Daoy (cell line): ENCODE measurements around the gene SENP8. TPM values are rescaled to one million over a fixed set of nuclear protein-coding genes. Genes with fewer than 3 reads are reported as not detected.
"Not testable (repeated sequence)": the region's sequence is repeated elsewhere in the genome, so short reads cannot be mapped to it uniquely, and the experiment has no call there.

Experiments used
- DNase-seq: peaks from one replicate; pipeline ENCODE4 v3.0.0-alpha.2; 2015; ENCODE audit warnings: low read depth
- total RNA-seq: library from RNA; depleted of rRNA; stranded (reverse); fragments of >200 nt; shearing (Covaris generic); gene quantifications from 2 replicates; pipeline ENCODE4 v1.2.3, GENCODE V29; 2014; rRNA removed

SENP8 gene
- 0.24 and 1.7 TPM in 2 replicates for total RNA-seq

DNA sequence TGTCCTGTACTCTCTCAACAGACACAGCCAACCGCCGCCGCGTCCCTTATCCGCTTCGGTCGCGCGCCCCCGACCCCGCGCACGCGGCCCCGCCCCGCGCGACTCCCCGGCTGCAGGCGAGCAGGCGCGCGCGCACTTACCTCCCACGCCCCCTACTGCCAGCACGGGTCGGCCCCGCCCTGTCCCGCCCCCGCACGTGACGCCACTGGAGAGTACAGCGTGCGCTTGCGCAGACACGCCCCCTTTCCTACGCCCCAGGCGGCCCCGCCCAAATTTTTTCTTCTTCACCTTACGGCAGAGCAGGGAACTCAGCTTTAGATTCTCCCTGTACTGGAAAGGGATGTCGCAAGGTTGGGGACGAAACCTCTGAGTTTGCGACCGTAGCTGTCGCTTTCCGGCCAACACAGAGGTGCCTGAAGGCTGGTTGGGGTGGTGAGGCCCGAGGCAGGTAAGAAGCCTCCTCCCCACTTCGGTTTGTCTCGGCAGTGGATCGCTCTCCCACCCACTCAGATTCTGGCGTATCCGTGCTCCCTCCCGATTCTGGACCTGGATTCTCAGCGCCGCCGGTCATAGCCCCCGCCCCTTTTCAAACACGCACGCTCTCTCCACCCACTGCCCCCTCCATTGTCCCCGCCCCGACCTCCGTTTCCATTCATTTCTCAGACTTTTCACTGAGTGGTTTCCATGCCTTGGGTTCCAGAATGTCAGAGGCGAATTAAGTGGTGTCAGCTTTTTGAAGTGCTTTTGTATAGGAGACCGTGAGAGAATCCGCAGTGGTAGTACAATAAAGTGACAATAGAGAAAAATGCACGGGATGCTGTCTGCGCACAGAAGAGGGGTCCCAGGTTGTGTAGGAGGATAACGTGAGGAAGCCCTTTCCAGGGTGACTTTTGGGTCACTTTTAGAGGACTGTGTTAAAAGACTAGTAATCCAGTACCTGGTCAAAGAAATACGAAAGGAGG, at the start of gene SENP8, which contains the start of gene MYO9A:
Gene SENP8, plus strand, starts transcription at position 387 of the 962 bp plus-strand sequence. CDS start 21,221 bp downstream, outside the sequence.
Gene MYO9A, minus strand, starts transcription at position 134 of the 962 bp plus-strand sequence. CDS start 71,587 bp downstream, outside the sequence.
- DNase-seq = peak; percentile 98

DNA sequence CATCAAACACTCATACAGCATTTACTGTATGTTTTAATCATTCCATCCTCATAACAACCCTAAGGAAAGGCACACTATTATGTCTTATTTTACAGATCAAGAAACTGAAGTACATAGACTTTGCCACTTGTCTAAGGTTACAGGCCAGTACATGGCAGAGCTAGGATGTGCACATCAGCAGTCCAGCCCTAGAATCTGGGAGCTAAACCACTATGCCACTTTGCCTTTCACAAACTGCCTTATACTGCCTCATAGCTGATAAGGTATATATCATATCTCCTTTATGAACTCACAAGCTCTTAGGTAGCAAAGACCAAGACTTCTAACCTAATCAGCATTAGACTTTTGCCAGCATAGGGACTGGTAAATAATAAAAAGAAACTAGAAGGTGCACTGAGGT, 49.3 kb upstream of the SENP8 start:
- DNase-seq = no peak

DNA sequence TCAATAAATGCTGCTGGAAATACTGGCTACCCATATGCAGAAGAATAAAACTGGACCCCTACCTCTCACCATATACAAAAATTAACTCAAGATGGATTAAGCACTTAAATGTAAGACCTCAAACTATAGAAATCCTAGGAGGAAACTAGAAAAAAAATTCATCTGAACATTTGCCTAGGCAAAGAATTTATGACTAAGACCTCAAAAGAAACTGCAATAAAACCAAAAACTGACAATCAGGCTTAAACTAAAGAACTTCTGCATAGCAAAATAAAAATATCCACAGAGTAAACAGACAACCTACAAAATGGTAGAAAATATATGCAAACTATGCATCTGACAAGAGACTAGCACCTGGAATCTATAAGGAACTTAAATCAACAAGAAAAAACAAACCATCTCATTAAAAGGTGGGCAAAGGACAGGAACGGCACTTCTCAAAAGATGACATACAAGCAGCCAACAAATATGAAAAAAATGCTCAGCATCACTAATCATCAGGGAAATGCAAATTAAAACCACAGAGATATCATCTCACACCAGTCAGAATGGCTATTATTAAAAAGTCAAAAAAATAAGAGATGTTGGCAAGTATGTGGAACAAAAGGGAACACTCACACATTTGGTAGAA, 47.3 kb upstream of the SENP8 start:
- no peak for DNase-seq

DNA sequence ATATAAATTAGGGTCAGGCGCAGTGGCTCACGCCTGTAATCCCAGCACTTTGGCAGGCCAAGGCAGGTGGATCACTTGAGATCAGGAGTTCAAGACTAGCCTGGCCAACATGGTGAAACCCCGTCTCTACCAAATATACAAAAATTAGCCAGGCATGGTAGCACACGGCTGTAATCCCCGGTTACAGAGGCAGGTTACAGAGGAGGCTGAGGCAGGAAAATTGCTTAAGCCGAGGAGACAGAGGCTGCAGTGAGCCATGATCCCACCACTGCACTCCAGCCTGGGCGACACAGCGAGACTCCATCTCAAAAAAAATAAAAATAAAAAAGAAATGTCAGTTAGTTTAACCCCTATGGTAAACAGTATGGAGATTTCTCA, 46.8 kb upstream of the SENP8 start:
- not testable (repeated sequence) for DNase-seq

DNA sequence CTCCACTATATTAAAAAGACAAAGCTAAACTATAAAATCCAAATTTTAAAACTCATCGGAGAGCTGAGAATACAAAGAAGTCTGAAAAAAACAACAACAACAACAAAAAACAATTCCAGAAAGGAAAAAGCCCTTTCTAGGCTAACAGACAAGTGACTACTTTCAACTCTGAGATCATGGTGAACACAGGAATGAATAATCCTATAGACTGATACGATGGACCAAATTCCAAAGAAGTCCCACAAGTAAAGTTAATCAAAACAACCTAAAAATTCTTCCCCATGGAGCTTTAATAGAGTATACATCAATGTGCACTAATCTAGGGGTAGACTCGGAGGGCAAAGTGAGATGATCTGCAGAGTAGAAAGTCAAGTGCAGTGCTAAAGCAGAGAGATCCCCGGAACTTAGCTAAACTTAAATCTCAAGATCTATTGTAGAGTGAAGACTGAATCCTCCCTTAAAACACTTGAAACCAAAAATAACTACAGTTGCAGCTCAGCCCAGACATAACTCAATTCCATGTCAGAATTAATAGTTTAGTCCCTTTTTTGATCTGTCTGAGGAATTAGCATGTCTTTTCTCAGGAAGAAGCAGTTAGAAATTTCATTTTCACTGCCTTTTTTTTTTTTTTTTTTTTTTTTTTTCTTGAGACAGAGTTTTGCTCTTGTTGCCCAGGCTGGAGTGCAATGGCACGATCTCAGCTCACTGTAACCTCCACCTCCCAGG, 43.7 kb upstream of the SENP8 start:
- DNase-seq = no peak

DNA sequence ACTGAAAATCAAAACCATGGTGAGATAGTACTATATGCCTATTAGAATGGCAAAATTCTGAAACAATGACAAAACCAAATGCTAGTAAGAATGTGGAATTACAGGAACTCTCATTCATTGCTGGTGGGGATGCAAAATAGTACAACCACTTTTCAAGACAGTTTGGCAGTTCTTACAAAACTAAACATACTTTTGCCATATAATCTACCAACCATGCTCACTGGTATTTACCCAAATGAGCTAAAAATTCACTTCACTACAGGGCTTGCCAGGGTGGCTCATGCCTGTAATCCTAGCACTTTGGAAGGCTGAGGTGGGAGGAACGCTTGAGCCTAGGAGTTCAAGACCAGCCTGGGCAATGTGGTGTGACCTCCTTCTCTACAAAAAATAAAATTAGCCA, 40.3 kb upstream of the SENP8 start:
- DNase-seq = no peak

- no peak for DNase-seq
These were observed 39.3 kb upstream of the SENP8 start for GRCh38 chr15:72078887-72079286.

DNA sequence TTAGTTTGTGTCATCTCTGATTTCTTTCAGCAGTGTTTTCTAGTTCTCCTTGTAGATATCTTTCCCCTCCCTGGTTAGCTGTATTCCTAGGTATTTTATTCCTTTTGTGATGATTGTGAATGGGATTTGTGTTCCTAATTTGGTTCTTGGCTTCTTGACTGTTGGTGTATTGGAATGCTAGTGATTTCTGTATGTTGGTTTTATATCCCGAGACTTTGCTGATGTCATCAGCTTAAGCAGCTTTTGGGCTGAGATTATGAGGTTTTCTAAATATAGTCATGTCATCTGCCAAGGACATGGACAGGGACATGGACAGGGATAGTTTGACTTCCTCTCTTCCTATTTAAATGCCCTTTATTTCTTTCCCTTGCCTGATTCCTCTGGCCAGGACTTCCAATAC, 36.0 kb upstream of the SENP8 start:
- no peak for DNase-seq

GRCh38 chr15:72086010-72086697, 32.0 kb upstream of the SENP8 start:
- no peak for DNase-seq

GRCh38 chr15:72086920-72087648, 31.1 kb upstream of the SENP8 start:
- DNase-seq = no peak

- no peak for DNase-seq
These were observed 26.2 kb upstream of the SENP8 start for GRCh38 chr15:72092006-72092405.

DNA sequence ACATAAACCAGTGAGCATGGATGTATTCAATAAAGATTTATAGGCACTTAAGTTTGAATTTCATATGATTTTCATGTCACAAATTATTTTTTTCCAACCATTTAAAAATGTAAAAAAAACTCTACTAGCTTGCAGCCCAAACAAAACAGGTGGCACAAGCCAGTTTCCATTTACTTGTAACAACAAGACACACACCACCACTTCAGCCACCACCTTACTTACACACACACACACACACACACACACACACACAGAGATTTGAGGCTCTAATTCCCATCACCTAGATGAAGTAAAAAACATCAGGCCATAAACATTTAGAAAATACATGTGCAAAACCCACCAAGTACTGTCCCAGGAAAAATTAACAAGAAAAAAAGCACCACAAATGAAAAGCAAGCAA, 25.5 kb upstream of the SENP8 start:
- DNase-seq = no peak

DNA sequence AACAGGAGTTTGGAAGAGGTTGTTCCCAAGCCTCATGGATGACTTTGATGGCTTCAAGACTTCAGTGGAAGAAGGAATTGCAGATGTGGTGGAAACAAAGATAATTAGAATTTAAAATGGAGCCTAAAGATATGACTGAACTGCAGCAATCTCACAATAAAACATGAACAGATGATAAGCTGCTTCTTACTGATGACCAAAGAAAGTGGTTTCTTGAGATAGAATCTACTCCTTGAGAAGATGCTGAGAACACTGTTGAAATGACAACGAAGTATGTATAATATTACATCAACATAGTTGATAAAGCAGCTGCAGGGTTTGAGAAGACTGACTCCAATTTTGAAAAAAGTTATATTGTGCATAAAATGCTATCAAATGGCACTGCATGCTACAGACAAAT, 21.4 kb upstream of the SENP8 start:
- no peak for DNase-seq

- no peak for DNase-seq
These were observed 20.2 kb upstream of the SENP8 start for GRCh38 chr15:72098040-72098439.

- no peak for DNase-seq
These were observed 19.0 kb upstream of the SENP8 start for GRCh38 chr15:72099155-72099554.

GRCh38 chr15:72100551-72100950, 17.7 kb upstream of the SENP8 start:
- DNase-seq = not testable (repeated sequence)

DNA sequence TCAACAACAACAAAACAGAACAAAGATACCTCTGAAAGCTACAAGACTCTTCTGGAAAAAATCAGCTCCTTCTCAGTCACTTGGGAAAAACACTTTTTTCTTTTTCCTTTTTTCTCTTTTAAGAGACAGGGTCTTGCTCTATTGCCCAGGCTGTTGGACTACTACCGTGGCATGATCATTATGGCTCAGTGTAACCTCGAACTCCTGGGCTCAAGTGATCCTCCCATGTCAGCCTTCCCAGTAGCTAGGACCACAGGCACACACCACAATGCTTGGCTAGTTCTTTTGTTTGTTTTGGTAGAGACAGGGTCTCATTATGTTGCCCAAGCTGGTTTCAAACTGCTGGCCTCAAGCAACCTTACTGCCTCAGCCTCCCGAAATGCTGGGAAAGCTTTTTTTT, 13.1 kb upstream of the SENP8 start:
- no peak for DNase-seq

DNA sequence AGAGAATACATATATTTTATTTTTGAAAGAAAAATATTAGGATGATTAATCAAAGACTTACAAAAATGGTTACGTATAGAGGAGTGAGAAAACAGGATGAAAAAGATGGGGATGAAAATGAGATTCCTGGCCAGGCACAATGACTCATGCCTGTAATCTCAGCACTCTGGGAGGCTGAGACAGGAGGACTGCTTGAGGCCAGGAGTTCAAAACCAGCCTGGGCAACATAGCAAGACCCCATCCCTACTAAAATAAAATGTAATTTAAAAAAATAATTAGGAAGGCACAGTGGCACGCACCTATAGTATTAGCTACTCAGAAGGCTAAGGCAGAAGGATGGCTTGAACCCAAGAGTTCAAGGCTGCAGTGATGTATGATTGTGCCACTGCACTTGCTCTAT, 12.1 kb upstream of the SENP8 start:
- DNase-seq = no peak

- no peak for DNase-seq
These were observed 7.8 kb upstream of the SENP8 start for GRCh38 chr15:72110355-72110754.

DNA sequence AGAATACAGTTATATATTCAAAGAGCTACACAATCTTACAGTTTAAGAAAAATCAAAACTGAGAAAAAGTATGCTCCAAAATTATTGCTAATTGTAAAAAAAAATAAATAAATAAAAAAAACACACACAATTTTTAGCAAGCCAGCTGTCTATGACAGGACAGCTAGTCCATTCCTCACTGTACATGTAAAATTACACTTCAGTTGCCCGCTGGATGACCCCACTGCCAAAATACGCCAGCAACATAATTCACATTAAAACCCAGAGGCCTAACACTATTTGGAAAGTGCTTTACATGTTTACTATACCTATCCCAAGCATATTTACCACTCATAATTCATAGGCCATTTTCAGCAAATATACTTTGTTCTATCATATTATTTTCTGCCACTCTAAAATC, 6.1 kb upstream of the SENP8 start:
- no peak for DNase-seq

GRCh38 chr15:72112805-72113204, 5.4 kb upstream of the SENP8 start:
- DNase-seq = no peak
